GM20000 (cell line): ENCODE data around the gene MSRB3.

Experiments
- DNase-seq: peaks from one replicate; pipeline ENCODE4 v3.0.0; 2012; ENCODE audit warnings: low spot score
- TF ChIP-seq, protein P1 (sequence below): IDR thresholded peaks from 2 replicates; pipeline ENCODE4 v1.5.1; 2012; ENCODE audit warnings: mild to moderate bottlenecking, control low read depth; ENCODE audit errors: extremely low read depth, missing control alignments

MSRB3 gene

DNA sequence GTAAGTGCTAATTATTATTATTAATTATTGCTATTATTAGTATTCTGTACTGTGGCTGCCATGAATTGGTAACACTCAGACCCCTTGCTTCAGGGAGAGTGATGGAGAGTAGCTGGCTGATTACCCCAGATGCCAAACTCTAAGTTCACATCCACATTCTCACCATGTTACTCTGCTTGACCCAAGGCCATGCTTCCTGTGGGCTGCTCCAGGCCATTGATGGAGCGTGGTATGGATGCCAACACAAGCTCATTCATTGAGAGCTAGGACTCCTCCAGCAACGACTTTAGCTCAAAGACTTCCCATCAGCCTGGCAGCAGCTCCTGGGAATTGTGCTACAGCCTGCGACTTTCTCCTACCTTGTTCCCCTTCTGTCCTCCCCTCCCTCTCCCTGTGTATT is 233.4 kb downstream of the MSRB3 start:
- TF ChIP-seq, protein P1, sequence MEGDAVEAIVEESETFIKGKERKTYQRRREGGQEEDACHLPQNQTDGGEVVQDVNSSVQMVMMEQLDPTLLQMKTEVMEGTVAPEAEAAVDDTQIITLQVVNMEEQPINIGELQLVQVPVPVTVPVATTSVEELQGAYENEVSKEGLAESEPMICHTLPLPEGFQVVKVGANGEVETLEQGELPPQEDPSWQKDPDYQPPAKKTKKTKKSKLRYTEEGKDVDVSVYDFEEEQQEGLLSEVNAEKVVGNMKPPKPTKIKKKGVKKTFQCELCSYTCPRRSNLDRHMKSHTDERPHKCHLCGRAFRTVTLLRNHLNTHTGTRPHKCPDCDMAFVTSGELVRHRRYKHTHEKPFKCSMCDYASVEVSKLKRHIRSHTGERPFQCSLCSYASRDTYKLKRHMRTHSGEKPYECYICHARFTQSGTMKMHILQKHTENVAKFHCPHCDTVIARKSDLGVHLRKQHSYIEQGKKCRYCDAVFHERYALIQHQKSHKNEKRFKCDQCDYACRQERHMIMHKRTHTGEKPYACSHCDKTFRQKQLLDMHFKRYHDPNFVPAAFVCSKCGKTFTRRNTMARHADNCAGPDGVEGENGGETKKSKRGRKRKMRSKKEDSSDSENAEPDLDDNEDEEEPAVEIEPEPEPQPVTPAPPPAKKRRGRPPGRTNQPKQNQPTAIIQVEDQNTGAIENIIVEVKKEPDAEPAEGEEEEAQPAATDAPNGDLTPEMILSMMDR, result no peak
- DNase-seq, result no peak
